Stomach (tissue), 4 donors: ENCODE results near the gene LRRN1.

Experiments used
- CTCF ChIP-seq, 7 experiments: fragments of 450-650 bp in 4 of 7; fragments of 200-600 bp in 3 of 7; sonication (generic) in 3 of 7; IDR thresholded peaks; one replicate each; pipeline ENCODE4 v1.5.1; 2016 to 2019; ENCODE audit warnings: antibody characterized with exemption in 7 of 7, control low read depth in 2 of 7, mild to moderate bottlenecking in 1 of 7
- POLR2A ChIP-seq, 4 donors: fragments of 450-650 bp; IDR thresholded peaks; one replicate each; pipeline ENCODE4 v1.6.1; 2016; ENCODE audit warnings: antibody characterized with exemption in 4 of 4, control low read depth in 2 of 4, mild to moderate bottlenecking in 1 of 4, moderate library complexity in 1 of 4

GRCh38 chr3:3783696-3784095 lies 15.5 kb upstream of the LRRN1 start:
- TF ChIP-seq CTCF (IDR thresholded peaks at IDR 0.05) (no peak), POLR2A (IDR thresholded peaks at IDR 0.05) (no peak)
